ENCODE results near the gene POU2F3.

POU2F3 gene

DNA sequence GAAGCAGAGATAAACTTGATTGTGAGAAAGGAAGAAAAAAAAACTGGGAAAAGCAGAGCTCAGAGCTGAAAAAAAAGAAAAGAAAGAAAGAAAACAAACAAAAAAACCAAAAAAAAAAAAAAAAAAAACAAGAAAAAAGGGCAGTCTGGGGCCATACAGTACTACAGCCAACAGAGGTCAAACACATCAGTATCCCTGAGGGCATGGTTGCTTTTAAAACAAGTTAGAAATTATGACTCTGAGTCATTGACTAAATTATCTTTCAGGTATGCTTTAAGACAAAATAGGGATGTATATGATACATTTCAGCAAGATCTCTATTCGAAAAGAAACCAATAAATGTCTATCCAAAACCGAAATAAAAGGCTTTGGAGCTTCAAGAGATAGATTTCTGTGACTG is 48.1 kb downstream of the POU2F3 start:
- DNase-seq (ENCODE audit: low read depth), result no peak
- TF ChIP-seq, protein P1, sequence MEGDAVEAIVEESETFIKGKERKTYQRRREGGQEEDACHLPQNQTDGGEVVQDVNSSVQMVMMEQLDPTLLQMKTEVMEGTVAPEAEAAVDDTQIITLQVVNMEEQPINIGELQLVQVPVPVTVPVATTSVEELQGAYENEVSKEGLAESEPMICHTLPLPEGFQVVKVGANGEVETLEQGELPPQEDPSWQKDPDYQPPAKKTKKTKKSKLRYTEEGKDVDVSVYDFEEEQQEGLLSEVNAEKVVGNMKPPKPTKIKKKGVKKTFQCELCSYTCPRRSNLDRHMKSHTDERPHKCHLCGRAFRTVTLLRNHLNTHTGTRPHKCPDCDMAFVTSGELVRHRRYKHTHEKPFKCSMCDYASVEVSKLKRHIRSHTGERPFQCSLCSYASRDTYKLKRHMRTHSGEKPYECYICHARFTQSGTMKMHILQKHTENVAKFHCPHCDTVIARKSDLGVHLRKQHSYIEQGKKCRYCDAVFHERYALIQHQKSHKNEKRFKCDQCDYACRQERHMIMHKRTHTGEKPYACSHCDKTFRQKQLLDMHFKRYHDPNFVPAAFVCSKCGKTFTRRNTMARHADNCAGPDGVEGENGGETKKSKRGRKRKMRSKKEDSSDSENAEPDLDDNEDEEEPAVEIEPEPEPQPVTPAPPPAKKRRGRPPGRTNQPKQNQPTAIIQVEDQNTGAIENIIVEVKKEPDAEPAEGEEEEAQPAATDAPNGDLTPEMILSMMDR (IDR thresholded peaks at IDR 0.05; ENCODE audit: low read depth, low read length), result no peak
- TF ChIP-seq MYC (IDR thresholded peaks at IDR 0.05; ENCODE audit: low read depth, low read length), result no peak
- H3K4me3 ChIP-seq (ENCODE audit: low read depth, low read length), result no peak overlapping the region

DNA sequence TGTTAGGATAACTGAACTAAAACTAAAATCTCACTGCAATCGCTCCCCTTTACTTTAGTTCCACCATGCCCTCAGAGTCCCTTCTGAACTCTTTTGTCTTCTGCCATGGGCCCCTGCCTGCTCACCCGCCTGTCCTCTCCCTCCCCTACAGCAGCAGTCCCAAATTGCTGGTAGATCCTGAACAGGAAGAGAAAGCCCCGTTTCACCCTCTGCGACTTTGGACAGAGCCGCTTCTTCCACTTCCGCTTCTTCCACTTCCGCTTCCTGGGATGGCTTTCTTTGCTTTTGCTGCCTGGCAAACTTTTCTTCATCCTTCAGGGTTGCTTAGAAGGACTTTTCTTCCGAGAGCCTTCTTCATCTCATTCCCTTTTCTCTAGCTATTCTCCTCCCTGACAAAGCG is 49.5 kb downstream of the POU2F3 start:
- DNase-seq (ENCODE audit: low read depth), result no peak
- no peak for TF ChIP-seq MYC (IDR thresholded peaks at IDR 0.05; ENCODE audit: low read depth, low read length)
- TF ChIP-seq, protein P1 (IDR thresholded peaks at IDR 0.05; ENCODE audit: low read depth, low read length), result no peak
- TF ChIP-seq, protein P2, sequence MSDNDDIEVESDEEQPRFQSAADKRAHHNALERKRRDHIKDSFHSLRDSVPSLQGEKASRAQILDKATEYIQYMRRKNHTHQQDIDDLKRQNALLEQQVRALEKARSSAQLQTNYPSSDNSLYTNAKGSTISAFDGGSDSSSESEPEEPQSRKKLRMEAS (IDR thresholded peaks at IDR 0.05; ENCODE audit: low read depth, low read length), result no peak
- no peak for TF ChIP-seq POLR2A (IDR thresholded peaks at IDR 0.05; ENCODE audit: extremely low read depth, insufficient read length)
- no peak overlapping the region for H3K4me3 ChIP-seq (ENCODE audit: low read depth, low read length)

DNA sequence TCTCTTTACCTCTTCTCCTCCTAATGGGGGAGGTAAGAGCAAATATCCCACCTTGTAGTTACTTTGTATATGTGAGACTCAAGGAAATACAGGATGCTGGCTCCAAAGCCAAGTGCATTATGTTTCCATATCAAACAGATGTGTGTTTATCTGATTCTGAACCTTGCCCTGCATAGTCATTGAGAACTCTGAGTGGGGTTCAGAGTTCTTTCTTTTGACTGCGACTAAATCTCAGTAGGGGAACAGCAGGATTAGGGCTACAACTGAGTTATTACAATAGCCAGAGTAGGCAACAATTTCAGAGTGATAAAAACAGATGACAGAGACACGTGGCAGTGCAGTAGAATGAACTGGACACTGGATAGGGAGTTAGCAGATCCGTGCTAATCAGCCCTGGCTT is 51.0 kb downstream of the POU2F3 start:
- DNase-seq (ENCODE audit: low read depth), result no peak
- TF ChIP-seq, protein P2 (IDR thresholded peaks at IDR 0.05; ENCODE audit: low read depth, low read length), result no peak
- no peak for TF ChIP-seq POLR2A (IDR thresholded peaks at IDR 0.05; ENCODE audit: extremely low read depth, insufficient read length)
- no peak for TF ChIP-seq MYC (IDR thresholded peaks at IDR 0.05; ENCODE audit: low read depth, low read length)
- TF ChIP-seq, protein P1 (IDR thresholded peaks at IDR 0.05; ENCODE audit: low read depth, low read length), result no peak
- no peak overlapping the region for H3K4me3 ChIP-seq (ENCODE audit: low read depth, low read length)

DNA sequence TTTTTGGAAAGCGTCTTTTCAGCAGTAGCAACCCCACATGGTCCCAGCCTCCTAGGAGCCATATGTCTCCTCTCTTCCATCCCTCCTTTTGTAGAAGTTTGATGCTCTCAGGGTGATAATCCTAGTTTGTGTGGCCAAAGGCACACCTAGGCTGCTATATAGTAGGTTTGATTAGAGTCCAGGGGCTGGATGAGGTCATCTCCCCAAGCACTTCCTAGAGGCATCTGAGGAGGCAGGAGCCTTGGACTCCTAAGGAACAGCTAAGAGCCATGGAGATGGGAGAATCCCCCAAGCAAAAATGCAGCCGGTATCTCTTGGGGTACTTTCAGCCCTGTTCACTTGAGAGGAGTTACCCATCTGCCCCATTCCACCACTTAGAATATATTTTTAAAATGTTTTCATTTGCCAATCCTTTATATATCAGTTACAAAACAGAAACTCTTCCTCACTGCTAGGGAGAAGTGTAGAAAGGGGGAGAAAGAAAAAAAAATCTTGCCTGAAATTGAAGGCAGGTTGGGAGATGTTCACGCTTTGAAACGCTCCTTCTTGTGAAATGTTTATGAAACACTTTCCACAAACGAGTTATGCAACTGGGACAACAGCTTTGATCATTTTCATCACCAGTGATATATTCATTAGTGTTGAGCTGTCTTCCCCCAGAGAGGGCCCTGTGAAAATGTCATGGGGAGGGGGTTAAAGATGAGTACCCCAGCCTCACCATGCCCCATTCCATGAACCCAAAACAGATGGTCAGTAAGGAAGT is 53.3 kb downstream of the POU2F3 start:
- no peak overlapping the region for H3K4me3 ChIP-seq (ENCODE audit: low read depth, low read length)
- TF ChIP-seq MYC (IDR thresholded peaks at IDR 0.05; ENCODE audit: low read depth, low read length) (no peak), POLR2A (IDR thresholded peaks at IDR 0.05; ENCODE audit: extremely low read depth, insufficient read length) (no peak)
- TF ChIP-seq, protein P1 (IDR thresholded peaks at IDR 0.05; ENCODE audit: low read depth, low read length), result no peak
- TF ChIP-seq, protein P2 (IDR thresholded peaks at IDR 0.05; ENCODE audit: low read depth, low read length), result no peak
- peak; percentile 13 for DNase-seq (ENCODE audit: low read depth)

DNA sequence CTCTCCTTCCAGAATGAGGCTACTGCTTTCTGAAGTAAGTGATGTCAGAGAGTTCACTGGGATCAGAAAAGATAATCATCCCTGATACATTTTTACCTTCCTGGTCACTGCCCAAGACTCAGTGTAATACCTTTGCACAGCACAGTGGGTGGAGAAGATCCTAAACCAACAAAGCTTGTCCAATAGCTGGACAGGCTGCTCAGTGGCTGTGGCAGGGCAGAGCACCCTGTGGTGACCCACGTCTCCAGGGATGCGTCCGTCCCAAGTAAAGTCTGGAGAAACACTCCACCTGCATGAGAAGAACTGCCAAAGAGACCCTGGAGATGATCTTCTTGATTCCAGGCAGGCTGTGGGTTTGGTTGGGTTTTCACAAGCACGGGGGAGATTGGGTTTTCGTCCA is 54.2 kb downstream of the POU2F3 start:
- DNase-seq (ENCODE audit: low read depth), result no peak
- no peak overlapping the region for H3K4me3 ChIP-seq (ENCODE audit: low read depth, low read length)
- no peak for TF ChIP-seq MYC (IDR thresholded peaks at IDR 0.05; ENCODE audit: low read depth, low read length)

DNA sequence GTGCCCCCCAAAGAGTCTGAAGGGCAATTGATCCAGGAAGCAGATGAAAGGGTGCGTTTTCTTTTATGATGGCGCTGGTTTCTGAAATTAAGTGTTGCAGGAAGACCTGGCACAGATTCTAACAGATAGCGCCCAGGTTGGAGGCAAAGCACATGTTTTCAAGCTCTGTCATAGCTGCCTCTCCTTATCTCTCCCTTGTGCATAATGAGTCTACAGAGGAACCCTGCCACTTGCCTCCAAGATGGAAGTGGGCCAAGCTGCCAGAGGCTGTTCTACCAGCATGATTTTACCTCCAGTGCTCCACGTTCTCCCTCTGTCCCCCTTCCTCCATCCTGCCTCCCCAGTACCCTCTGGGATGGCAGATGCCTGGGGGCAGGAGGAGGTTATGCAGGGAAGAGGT is 55.2 kb downstream of the POU2F3 start:
- no peak for DNase-seq (ENCODE audit: low read depth)
- no peak for TF ChIP-seq MYC (IDR thresholded peaks at IDR 0.05; ENCODE audit: low read depth, low read length)
- TF ChIP-seq, protein P1 (IDR thresholded peaks at IDR 0.05; ENCODE audit: low read depth, low read length), result no peak
- no peak for TF ChIP-seq POLR2A (IDR thresholded peaks at IDR 0.05; ENCODE audit: extremely low read depth, insufficient read length)
- TF ChIP-seq, protein P2 (IDR thresholded peaks at IDR 0.05; ENCODE audit: low read depth, low read length), result no peak
- H3K4me3 ChIP-seq (ENCODE audit: low read depth, low read length), result no peak overlapping the region

Measured in NB4 (cell line).